Endothelial cell (in vitro differentiated cells): ENCODE measurements around the gene ARID1B. TPM values are rescaled to one million over a fixed set of nuclear protein-coding genes. Genes with fewer than 3 reads are reported as not detected.

ENCODE experiments used
- DNase-seq: peaks from one replicate; pipeline ENCODE4 v3.0.0; 2021; ENCODE audit warnings: low spot score
- H3K27ac Mint-ChIP-seq: one replicate; pipeline ENCODE4 v1.8.0; 2021; ENCODE audit warnings: mixed read lengths, inconsistent platforms; ENCODE audit not compliant: unreplicated experiment
- H3K27me3 Mint-ChIP-seq: one replicate; pipeline ENCODE4 v1.8.0; 2021; ENCODE audit warnings: mild to moderate bottlenecking, moderate library complexity, mixed read lengths, inconsistent platforms; ENCODE audit not compliant: unreplicated experiment
- H3K36me3 Mint-ChIP-seq: one replicate; pipeline ENCODE4 v1.8.0; 2021; ENCODE audit warnings: mild to moderate bottlenecking, low read depth, mixed read lengths, inconsistent platforms; ENCODE audit not compliant: unreplicated experiment
- H3K4me1 Mint-ChIP-seq: one replicate; pipeline ENCODE4 v1.8.0; 2021; ENCODE audit warnings: mild to moderate bottlenecking, mixed read lengths, inconsistent platforms; ENCODE audit not compliant: unreplicated experiment
- H3K4me3 Mint-ChIP-seq: one replicate; pipeline ENCODE4 v1.8.0; 2021; ENCODE audit warnings: mild to moderate bottlenecking, mixed read lengths, inconsistent platforms; ENCODE audit not compliant: unreplicated experiment
- H3K9me3 Mint-ChIP-seq: one replicate; pipeline ENCODE4 v1.8.0; 2021; ENCODE audit warnings: mixed read lengths, inconsistent platforms; ENCODE audit not compliant: unreplicated experiment
- total RNA-seq: library from RNA; stranded (reverse); fragmentation: NEBNext Ultra II Directional; extraction: Animal tissue kit (Norgen Biotek cat#: 25700); gene quantifications from one replicate; pipeline ENCODE4 v1.2.1, GENCODE V29; 2021; ENCODE audit not compliant: unreplicated experiment
- TF ChIP-seq, protein P1 (sequence below): fragments of 200-600 bp; sonication (generic); IDR thresholded peaks from one replicate; pipeline ENCODE4 v1.5.0; 2021; ENCODE audit warnings: antibody characterized with exemption; ENCODE audit not compliant: unreplicated experiment

Gene ARID1B
- total RNA-seq, 1 donor from 2014 or later = 104 TPM

DNA sequence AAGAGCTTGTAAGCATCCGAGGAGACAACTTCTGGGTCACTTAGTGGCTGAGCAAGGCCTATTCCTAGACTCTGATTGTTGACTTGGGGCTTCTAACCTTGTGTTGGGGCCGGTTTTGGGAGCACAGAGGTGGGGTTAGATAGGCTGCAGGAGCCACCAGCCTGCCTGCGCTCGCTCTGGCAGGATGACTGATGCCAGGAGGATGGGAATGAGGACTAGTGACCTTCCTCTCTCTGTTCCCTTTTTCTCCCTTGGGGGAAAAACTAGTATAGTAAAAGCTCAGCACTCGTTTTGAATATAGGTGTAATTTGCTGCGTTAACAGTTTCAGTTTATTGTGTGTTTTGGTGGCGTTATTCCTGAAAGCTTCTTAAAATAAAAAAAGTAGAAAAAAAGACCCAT is 141.5 kb downstream of the ARID1B start:
- H3K27me3 Mint-ChIP-seq = peaks cover under 1% of the 10 kb centered on the region
- peaks cover 18% of the 10 kb centered on the region for H3K4me1 Mint-ChIP-seq
- H3K27ac Mint-ChIP-seq = no peak overlapping the region
- H3K9me3 Mint-ChIP-seq = no peaks in the 10 kb centered on the region
- H3K4me3 Mint-ChIP-seq = no peak overlapping the region
- no peak for DNase-seq
- H3K36me3 Mint-ChIP-seq = peaks cover 4% of the 10 kb centered on the region
- TF ChIP-seq, protein P1, sequence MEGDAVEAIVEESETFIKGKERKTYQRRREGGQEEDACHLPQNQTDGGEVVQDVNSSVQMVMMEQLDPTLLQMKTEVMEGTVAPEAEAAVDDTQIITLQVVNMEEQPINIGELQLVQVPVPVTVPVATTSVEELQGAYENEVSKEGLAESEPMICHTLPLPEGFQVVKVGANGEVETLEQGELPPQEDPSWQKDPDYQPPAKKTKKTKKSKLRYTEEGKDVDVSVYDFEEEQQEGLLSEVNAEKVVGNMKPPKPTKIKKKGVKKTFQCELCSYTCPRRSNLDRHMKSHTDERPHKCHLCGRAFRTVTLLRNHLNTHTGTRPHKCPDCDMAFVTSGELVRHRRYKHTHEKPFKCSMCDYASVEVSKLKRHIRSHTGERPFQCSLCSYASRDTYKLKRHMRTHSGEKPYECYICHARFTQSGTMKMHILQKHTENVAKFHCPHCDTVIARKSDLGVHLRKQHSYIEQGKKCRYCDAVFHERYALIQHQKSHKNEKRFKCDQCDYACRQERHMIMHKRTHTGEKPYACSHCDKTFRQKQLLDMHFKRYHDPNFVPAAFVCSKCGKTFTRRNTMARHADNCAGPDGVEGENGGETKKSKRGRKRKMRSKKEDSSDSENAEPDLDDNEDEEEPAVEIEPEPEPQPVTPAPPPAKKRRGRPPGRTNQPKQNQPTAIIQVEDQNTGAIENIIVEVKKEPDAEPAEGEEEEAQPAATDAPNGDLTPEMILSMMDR = no peak

DNA sequence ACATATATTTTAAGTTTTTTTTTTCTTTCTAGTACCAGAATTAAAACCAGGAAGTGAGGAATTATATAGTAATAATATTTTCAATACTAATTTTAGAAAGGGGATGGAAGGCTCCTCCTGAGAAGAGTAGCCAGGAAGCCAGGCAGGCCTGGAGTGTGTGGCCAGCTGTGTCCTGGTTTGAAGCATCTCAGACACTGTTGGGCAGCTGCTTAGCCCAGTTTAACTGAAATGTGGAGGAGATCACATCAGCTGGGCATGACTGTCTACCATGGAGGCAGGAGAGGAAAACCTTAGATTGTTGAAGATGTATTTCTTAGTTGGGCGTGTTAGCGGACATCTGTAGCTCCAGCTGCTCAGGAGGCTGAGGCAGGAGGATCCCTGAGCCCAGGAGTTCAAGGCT is 142.2 kb downstream of the ARID1B start:
- peaks cover 18% of the 10 kb centered on the region for H3K4me1 Mint-ChIP-seq
- no peaks in the 10 kb centered on the region for H3K9me3 Mint-ChIP-seq
- no peaks in the 10 kb centered on the region for H3K27me3 Mint-ChIP-seq
- no peak overlapping the region for H3K27ac Mint-ChIP-seq
- TF ChIP-seq, protein P1 = no peak
- H3K4me3 Mint-ChIP-seq = no peak overlapping the region
- no peak for DNase-seq
- peaks cover under 1% of the 10 kb centered on the region for H3K36me3 Mint-ChIP-seq

DNA sequence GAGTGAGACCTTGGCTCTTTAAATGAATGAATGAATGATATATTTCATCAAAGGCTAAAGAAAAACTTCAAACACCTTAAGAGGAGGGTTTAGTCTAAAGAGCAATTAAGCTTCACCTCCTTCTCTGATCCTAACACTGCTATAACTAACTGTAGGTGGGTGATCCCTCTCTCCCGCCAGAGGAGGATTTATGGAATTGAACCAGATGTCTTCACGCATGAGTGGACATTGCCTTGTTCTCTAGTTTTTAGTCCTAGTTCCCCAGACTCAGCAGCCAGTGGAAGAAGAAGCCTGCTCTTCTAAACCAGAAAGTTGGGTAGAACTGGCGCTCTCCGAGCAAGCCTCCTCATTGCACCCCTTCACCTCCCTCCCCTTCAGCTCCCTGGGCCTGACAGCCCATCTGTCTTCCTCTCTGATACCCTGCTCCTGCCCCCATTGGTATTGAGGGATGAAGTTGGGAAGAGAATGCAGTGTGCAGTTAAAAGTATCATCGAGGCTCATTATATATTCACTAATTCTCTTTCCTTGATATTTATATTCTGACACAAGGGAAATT is 142.7 kb downstream of the ARID1B start:
- Mint-ChIP-seq H3K27me3 (no peaks in the 10 kb centered on the region), H3K4me3 (no peak overlapping the region), H3K4me1 (peaks cover 18% of the 10 kb centered on the region), H3K36me3 (no peaks in the 10 kb centered on the region), H3K9me3 (no peaks in the 10 kb centered on the region), H3K27ac (no peak overlapping the region)
- no peak for DNase-seq
- TF ChIP-seq, protein P1 = no peak

DNA sequence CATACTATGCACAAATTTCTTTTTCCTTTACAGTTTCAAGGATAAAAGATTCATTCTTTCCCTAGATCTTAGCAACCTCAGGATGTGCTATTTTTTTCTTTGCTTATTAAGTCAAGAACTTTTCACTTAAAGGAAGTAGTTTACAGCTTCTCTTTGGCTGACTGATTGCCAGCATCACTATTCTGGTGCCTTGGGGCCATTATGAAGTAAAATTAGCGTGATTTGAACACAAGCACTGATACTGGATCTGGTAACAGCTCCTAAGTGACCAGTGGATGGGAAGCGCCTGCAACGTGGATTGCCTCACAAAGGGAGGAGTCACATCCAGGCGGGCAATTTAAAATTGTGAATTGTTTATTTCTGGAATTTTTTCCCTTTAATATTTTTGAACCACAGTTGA is 147.1 kb downstream of the ARID1B start:
- Mint-ChIP-seq H3K27me3 (peaks cover 7% of the 10 kb centered on the region), H3K9me3 (no peaks in the 10 kb centered on the region), H3K36me3 (peaks cover 5% of the 10 kb centered on the region), H3K4me1 (peaks cover 16% of the 10 kb centered on the region), H3K27ac (no peak overlapping the region), H3K4me3 (no peak overlapping the region)
- DNase-seq = no peak
- TF ChIP-seq, protein P1 = no peak

DNA sequence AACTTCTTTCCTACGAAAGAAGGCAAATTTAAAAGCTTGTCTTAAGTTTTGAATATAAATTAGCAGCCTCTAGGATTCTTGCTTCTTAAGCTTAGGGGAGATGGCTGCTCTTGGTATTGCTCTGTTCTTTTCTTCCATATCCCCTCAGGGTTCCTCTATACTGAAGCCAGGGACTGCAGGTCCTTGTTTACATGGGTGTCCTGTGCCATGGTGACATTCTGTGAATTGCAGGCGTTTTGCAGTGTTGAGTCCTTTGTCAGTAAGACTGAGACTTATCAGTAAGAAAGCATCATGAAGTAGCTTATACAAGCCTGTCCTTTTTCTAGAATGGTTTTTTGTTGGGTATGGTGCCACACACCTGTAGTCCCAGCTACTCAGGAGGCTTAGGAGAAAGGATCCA is 147.8 kb downstream of the ARID1B start:
- TF ChIP-seq, protein P1 = no peak

More for the DNA sequence above, 147.8 kb downstream of the ARID1B start:
- H3K9me3 Mint-ChIP-seq = no peaks in the 10 kb centered on the region
- peaks cover 5% of the 10 kb centered on the region for H3K36me3 Mint-ChIP-seq
- H3K4me3 Mint-ChIP-seq = no peak overlapping the region
- peaks cover 7% of the 10 kb centered on the region for H3K27me3 Mint-ChIP-seq
- peaks cover 14% of the 10 kb centered on the region for H3K4me1 Mint-ChIP-seq
- no peak for DNase-seq
- no peak overlapping the region for H3K27ac Mint-ChIP-seq
